GM21526 (cell line): ENCODE measurements around the gene CBLC.

Experiments
- ATAC-seq: cut with Tn5 transposase; IDR thresholded peaks from one replicate; pipeline ENCODE4 v1.9.1; 2021; ENCODE audit warnings: moderate library complexity; ENCODE audit not compliant: unreplicated experiment, low FRiP score

The CBLC gene

DNA sequence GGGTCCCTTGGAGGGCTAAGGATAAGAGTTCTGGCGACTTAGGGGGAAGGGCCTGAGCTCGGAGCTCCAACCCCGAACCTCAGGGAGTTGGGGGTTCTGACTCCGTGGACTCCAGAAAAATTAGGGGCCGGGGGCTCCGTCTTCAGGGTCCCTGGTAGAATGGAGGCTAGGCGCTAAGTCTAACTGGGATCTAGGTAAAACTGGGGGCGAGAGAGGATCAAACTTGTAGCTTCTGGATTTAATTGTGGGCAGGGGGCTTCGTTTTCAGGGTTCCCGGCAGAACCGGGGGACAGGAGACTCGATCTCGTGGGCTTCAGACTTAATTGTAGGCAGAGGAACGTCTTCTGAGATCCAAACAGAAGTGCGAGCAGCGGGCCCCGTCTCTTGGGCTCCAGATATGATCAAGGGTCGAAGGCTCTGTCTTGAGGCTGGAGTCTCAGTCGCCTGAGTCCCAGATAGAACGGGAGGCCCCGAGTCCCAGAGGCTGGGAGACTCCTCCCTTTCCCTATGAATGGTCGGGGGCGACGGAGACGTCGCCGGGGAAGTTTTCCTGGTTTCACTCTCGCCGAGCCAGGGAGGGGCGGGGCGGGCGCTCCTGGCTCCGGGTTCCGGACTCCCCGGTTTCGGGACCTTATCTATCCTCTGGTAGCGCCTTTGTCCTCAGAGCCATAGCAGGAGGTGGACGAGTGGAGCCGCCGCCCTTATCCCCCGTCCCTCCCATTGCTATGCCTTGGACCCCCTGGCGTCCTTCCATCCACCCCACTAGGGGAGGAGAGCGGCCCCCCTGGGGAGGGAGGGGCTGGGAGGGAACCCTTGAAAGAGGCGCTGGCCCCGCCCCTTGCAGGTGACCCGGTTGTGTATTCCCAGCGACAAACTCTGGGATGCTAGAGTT lies 69.7 kb downstream of the CBLC start:
- no peak for ATAC-seq

DNA sequence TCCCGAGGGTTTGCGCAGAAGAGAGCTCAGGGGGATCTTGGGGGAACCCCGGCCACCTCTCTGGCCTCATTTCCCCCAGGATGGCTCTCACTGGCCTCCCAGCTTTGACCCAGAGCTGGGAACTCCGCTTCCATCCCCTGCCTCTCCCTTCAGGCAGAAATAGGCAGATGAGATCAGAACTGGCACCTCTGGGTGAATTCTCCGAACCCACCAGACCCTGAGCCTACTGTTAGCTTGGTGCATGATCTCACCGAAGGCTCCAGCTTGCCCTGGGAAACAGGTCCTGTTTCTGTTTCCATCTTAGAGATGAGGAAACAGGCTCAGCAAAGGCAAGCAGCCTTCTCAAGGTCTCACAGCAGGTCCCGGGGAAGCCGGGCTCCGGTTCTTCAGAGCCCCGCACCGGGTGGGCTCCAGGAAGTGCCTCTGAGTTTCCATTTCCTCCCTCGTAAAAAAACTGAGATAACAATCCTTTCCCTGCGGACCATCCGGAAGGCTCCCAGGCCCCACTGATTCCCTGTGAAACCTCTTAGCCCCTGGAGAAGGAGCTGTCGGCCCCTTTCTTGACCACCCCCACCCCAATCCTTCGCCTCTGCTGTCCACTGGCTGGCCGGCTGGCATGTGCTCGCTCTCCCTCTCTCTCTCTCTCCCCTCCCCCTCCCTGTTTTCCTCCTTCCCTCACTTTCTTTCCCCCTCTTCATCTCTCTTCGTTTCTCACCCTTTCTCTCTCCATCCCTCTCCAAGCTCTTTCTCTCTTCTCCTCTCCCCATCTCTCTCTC lies 70.5 kb downstream of the CBLC start:
- no peak for ATAC-seq

DNA sequence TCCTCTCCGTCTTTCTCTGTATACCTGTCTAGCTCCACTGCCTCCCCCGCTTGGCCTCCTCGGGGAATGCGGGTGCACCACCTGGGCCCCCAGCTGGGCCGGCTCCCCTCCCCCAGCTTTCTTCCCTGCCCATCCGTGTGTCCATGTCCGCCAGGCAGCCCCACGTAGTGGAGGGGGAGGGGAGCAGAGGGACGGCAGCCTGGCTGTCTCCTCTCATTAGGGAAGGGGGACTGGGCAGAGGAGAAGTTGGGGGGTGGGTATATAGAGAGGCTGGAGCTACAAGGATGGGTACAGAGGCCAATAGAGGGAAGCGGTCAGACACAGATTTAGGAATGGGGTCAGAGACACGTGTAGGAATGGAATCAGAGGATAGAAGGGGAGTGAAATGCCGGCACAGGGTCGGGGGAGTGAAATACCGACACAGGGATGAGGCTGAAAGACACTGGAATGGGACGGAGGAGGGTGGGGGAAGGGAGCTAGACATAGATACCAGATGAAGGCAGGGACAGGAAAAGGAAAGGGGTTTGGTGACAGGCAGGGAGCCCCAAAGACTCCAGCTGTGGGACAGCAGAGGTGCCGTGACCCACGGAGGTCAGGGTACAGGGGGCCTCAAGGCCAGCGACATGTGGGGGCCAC lies 71.2 kb downstream of the CBLC start:
- no peak for ATAC-seq
